A673 (cell line): ENCODE data around the gene FGGY. TPM values are rescaled to one million over a fixed set of nuclear protein-coding genes. Genes with fewer than 3 reads are reported as not detected.
"Not testable (repeated sequence)": the region's sequence is repeated elsewhere in the genome, so short reads cannot be mapped to it uniquely, and the experiment has no call there.

ENCODE experiments used
- BruUV-seq: library from RNA; stranded (reverse); fragments of 400-500 nt; replicated peaks from 2 replicates; lab custom pipeline; 2021; lab: Mats Ljungman, UMichigan
- CTCF ChIA-PET: fragments of 300-600 bp; sonication (Branson Sonifier 250); formaldehyde crosslinking; loops from one replicate; lab custom pipeline; 2022; ENCODE audit warnings: antibody characterized with exemption; lab: Charles Lee
- POLR2A ChIA-PET: fragments of 300-600 bp; sonication (Branson Sonifier 250); formaldehyde crosslinking; loops from one replicate; lab custom pipeline; 2022; ENCODE audit warnings: antibody characterized with exemption; ENCODE audit not compliant: low non-redundant PET; lab: Charles Lee
- DNase-seq: peaks from one replicate; pipeline ENCODE4 v3.0.0-alpha.2; 2015; ENCODE audit warnings: low spot score
- H3K27ac ChIP-seq: fragments of 200-600 bp; sonication (generic); 2 replicates; pipeline ENCODE4 v1.5.1; 2016; ENCODE audit warnings: mixed run types, low read depth, mild to moderate bottlenecking, mixed read lengths, antibody characterized with exemption, low read length; ENCODE audit not compliant: poor library complexity, severe bottlenecking
- H3K27me3 ChIP-seq: fragments of 200-600 bp; sonication (generic); replicated peaks from 2 replicates; pipeline ENCODE4 v1.6.1; 2017; ENCODE audit warnings: mixed run types, low read depth, mild to moderate bottlenecking, mixed read lengths, antibody characterized with exemption, low read length; ENCODE audit not compliant: insufficient read depth, poor library complexity
- H3K36me3 ChIP-seq: fragments of 200-600 bp; sonication (generic); 2 replicates; pipeline ENCODE4 v1.6.1; 2016; ENCODE audit warnings: mixed run types, mild to moderate bottlenecking, mixed read lengths, antibody characterized with exemption, low read length; ENCODE audit not compliant: insufficient read depth, poor library complexity, severe bottlenecking
- H3K4me1 ChIP-seq: fragments of 200-600 bp; sonication (generic); 2 replicates; pipeline ENCODE4 v1.6.1; 2017; ENCODE audit warnings: mixed run types, mild to moderate bottlenecking, mixed read lengths, antibody characterized with exemption, low read length; ENCODE audit not compliant: insufficient read depth, poor library complexity, severe bottlenecking
- H3K4me3 ChIP-seq: fragments of 200-600 bp; sonication (generic); 2 replicates; pipeline ENCODE4 v1.5.1; 2016; ENCODE audit warnings: low read depth, mixed run types, mild to moderate bottlenecking, mixed read lengths, low read length; ENCODE audit not compliant: poor library complexity, severe bottlenecking
- H3K9me3 ChIP-seq: fragments of 200-600 bp; sonication (generic); 2 replicates; pipeline ENCODE4 v1.6.1; 2016; ENCODE audit warnings: mixed run types, low read depth, mild to moderate bottlenecking, mixed read lengths, antibody characterized with exemption, low read length; ENCODE audit not compliant: poor library complexity, severe bottlenecking
- CTCF ChIP-seq: fragments of 300-800, 200-600 bp; sonication (generic); conservative IDR thresholded peaks from 2 replicates; pipeline ENCODE4 v1.5.1; 2017; ENCODE audit warnings: low read depth, mild to moderate bottlenecking, antibody characterized with exemption, low read length, moderate library complexity, mixed read lengths
- EZH2 ChIP-seq: fragments of 200-600 bp; sonication (generic); IDR thresholded peaks from 2 replicates; pipeline ENCODE4 v1.6.1; 2017; ENCODE audit warnings: borderline replicate concordance, low read depth, mild to moderate bottlenecking, mixed read lengths, antibody characterized with exemption, low read length; ENCODE audit not compliant: poor library complexity, severe bottlenecking
- intact Hi-C: fragments of 100-400 bp; cut with micrococcal nuclease; formaldehyde crosslinking; loops from one replicate; pipeline ENCODE4 v1.10.0; 2022; ENCODE audit not compliant: unreplicated experiment
- total RNA-seq: library from RNA; stranded (reverse); gene quantifications from 2 replicates; pipeline ENCODE4 v1.2.3, GENCODE V29; 2021

The FGGY gene
- total RNA-seq, 1 experiment from 2014 or later, result 2.6 TPM

- Histone ChIP-seq H3K9me3 (peaks cover 3% of the 10 kb centered on the region), H3K4me1 (no peaks in the 10 kb centered on the region), H3K36me3 (no peaks in the 10 kb centered on the region), H3K27ac (no peak overlapping the region), H3K27me3 (no peaks in the 10 kb centered on the region), H3K4me3 (no peak overlapping the region)
- POLR2A ChIA-PET, result no interaction called here
- no peak for DNase-seq
- TF ChIP-seq EZH2 (no peak), CTCF (no peak)
- intact Hi-C loops, result loop anchor here (5.0 kb wide), 1 partner anchor 205 kb away; no protein-coding TSS in a partner anchor
- CTCF ChIA-PET, result no interaction called here
- BruUV-seq, result no TSS peak
These were observed 195.6 kb downstream of the FGGY start for GRCh38 chr1:59492500-59492899.

GRCh38 chr1:59494145-59494833 is 197.4 kb downstream of the FGGY start:
- no TSS peak for BruUV-seq
- no peak for DNase-seq
- ChIA-PET POLR2A (no interaction called here), CTCF (no interaction called here)
- Histone ChIP-seq H3K27me3 (no peaks in the 10 kb centered on the region), H3K4me3 (no peak overlapping the region), H3K36me3 (no peaks in the 10 kb centered on the region), H3K9me3 (peaks cover 3% of the 10 kb centered on the region), H3K27ac (no peak overlapping the region), H3K4me1 (no peaks in the 10 kb centered on the region)
- TF ChIP-seq CTCF, result no peak
- TF ChIP-seq EZH2, result no peak
- intact Hi-C loops, result loop anchor here (5.0 kb wide), 1 partner anchor 203 kb away; no protein-coding TSS in a partner anchor

- H3K27me3 ChIP-seq, H3K4me3 ChIP-seq, H3K4me1 ChIP-seq, intact Hi-C loops, H3K27ac ChIP-seq, CTCF ChIA-PET, POLR2A ChIA-PET, BruUV-seq, DNase-seq, H3K9me3 ChIP-seq, H3K36me3 ChIP-seq: not testable (repeated sequence)
These were observed 199.3 kb downstream of the FGGY start for GRCh38 chr1:59496156-59496555.

GRCh38 chr1:59497616-59498015 is 200.7 kb downstream of the FGGY start:
- Histone ChIP-seq H3K27me3 (no peaks in the 10 kb centered on the region), H3K9me3 (peaks cover 3% of the 10 kb centered on the region), H3K4me1 (no peaks in the 10 kb centered on the region), H3K36me3 (no peaks in the 10 kb centered on the region), H3K4me3 (no peak overlapping the region), H3K27ac (no peak overlapping the region)
- CTCF ChIA-PET, result no interaction called here
- DNase-seq, result no peak
- intact Hi-C loops, result no loop called here
- no TSS peak for BruUV-seq
- POLR2A ChIA-PET, result no interaction called here
- TF ChIP-seq CTCF (no peak), EZH2 (no peak)
